IMR-90 (cell line): Measurements from ENCODE around the gene SPATA31D1. TPM values are rescaled to one million over a fixed set of nuclear protein-coding genes. Genes with fewer than 3 reads are reported as not detected.

Experiments
- ATAC-seq: fragments of 200-7000 bp; cut with Tn5 transposase; 2 replicates; pipeline ENCODE4 v1.9.1; 2020; ENCODE audit warnings: low read depth, mild to moderate bottlenecking, moderate library complexity
- BruUV-seq: library from RNA; stranded (reverse); fragments of 400-500 nt; replicated peaks from 2 replicates; lab custom pipeline; 2021; lab: Mats Ljungman, UMichigan
- CTCF ChIA-PET: fragments of 300-600 bp; formaldehyde crosslinking; extraction: SDS; loops from one replicate; lab custom pipeline; 2021; ENCODE audit warnings: antibody characterized with exemption; lab: Yijun Ruan, JAX
- POLR2A ChIA-PET: fragments of 300-600 bp; sonication (Branson Sonifier 250); formaldehyde crosslinking; loops from one replicate; lab custom pipeline; 2022; ENCODE audit warnings: antibody characterized with exemption; ENCODE audit not compliant: unreplicated experiment; lab: Charles Lee
- DNase-seq: peaks from one replicate; pipeline ENCODE4 v3.0.0; 2013
- H2AFZ ChIP-seq: replicated peaks from 2 replicates; pipeline ENCODE3; 2013; ENCODE audit warnings: low read length, mild to moderate bottlenecking; ENCODE audit not compliant: poor library complexity
- H2AK5ac ChIP-seq: 2 replicates; pipeline ENCODE4 v1.6.1; 2013; ENCODE audit warnings: low read depth, low read length, inconsistent platforms
- H2AK9ac ChIP-seq: replicated peaks from 2 replicates; pipeline ENCODE3; 2013; ENCODE audit warnings: mild to moderate bottlenecking, low read depth, low read length, moderate library complexity; ENCODE audit not compliant: poor library complexity
- H2BK120ac ChIP-seq: 2 replicates; pipeline ENCODE4 v1.6.1; 2013; ENCODE audit warnings: low read depth, low read length, inconsistent platforms
- H2BK15ac ChIP-seq: 3 replicates; pipeline ENCODE4 v1.6.1; 2013; ENCODE audit warnings: low read depth, low read length, inconsistent platforms
- H2BK20ac ChIP-seq: 2 replicates; pipeline ENCODE4 v1.6.1; 2013; ENCODE audit warnings: low read depth, mild to moderate bottlenecking, inconsistent platforms, low read length, moderate library complexity
- H2BK5ac ChIP-seq: 2 replicates; pipeline ENCODE4 v1.6.1; 2013; ENCODE audit warnings: mild to moderate bottlenecking, low read depth, low read length, inconsistent platforms; ENCODE audit not compliant: poor library complexity, severe bottlenecking
- H3K14ac ChIP-seq: replicated peaks from 2 replicates; pipeline ENCODE4 v1.6.1; 2013; ENCODE audit warnings: low read depth, low read length, inconsistent platforms
- H3K18ac ChIP-seq: 2 replicates; pipeline ENCODE4 v1.6.1; 2013; ENCODE audit warnings: low read depth, low read length, control low read depth
- H3K23ac ChIP-seq: 2 replicates; pipeline ENCODE4 v1.6.1; 2013; ENCODE audit warnings: low read depth, low read length, inconsistent platforms
- H3K27ac ChIP-seq: 2 replicates; pipeline ENCODE4 v1.5.1; 2013; ENCODE audit warnings: mild to moderate bottlenecking, control low read depth, low read length; ENCODE audit not compliant: insufficient read depth
- H3K27me3 ChIP-seq: 2 replicates; pipeline ENCODE4 v1.6.1; 2013; ENCODE audit warnings: low read length; ENCODE audit not compliant: control insufficient read depth, insufficient read depth
- H3K36me3 ChIP-seq: 2 replicates; pipeline ENCODE4 v1.6.1; 2013; ENCODE audit warnings: low read length, mixed read lengths; ENCODE audit not compliant: control insufficient read depth, insufficient read depth
- H3K4ac ChIP-seq: 2 replicates; pipeline ENCODE4 v1.6.1; 2013; ENCODE audit warnings: low read depth, low read length, inconsistent platforms
- H3K4me1 ChIP-seq: 2 replicates; pipeline ENCODE4 v1.6.1; 2013; ENCODE audit warnings: low read length, mixed read lengths; ENCODE audit not compliant: control insufficient read depth, insufficient read depth
- H3K4me2 ChIP-seq: 2 replicates; pipeline ENCODE4 v1.6.1; 2013; ENCODE audit warnings: low read depth, mild to moderate bottlenecking, control low read depth, low read length, moderate library complexity
- H3K4me3 ChIP-seq: 2 replicates; pipeline ENCODE4 v1.5.1; 2013; ENCODE audit warnings: low read depth, mild to moderate bottlenecking, control low read depth, low read length, moderate library complexity; ENCODE audit not compliant: insufficient read depth
- H3K56ac ChIP-seq: 2 replicates; pipeline ENCODE4 v1.6.1; 2013; ENCODE audit warnings: low read length, inconsistent platforms; ENCODE audit not compliant: insufficient read depth; ENCODE audit errors: extremely low read depth
- H3K79me1 ChIP-seq, 2 experiments: 2 replicates each; pipeline ENCODE4 v1.6.1; 2013; ENCODE audit warnings: low read length in 2 of 2, inconsistent platforms in 1 of 2, low read depth in 1 of 2
- H3K9ac ChIP-seq: 2 replicates; pipeline ENCODE4 v1.6.1; 2013; ENCODE audit warnings: low read depth, low read length, control low read depth
- H3K9me1 ChIP-seq: 2 replicates; pipeline ENCODE4 v1.6.1; 2013; ENCODE audit warnings: low read length, inconsistent platforms; ENCODE audit not compliant: insufficient read depth
- H3K9me3 ChIP-seq: 2 replicates; pipeline ENCODE4 v1.6.1; 2013; ENCODE audit warnings: low read length; ENCODE audit not compliant: control insufficient read depth, insufficient read depth
- H4K20me1 ChIP-seq: 2 replicates; pipeline ENCODE4 v1.6.1; 2013; ENCODE audit warnings: low read length, inconsistent platforms; ENCODE audit not compliant: insufficient read depth
- H4K5ac ChIP-seq: 2 replicates; pipeline ENCODE4 v1.6.1; 2013; ENCODE audit warnings: mild to moderate bottlenecking, low read depth, low read length, control low read depth
- H4K8ac ChIP-seq, 2 experiments: 2 replicates each; pipeline ENCODE4 v1.6.1; 2013; ENCODE audit warnings: low read depth in 2 of 2, low read length in 2 of 2, control low read depth in 1 of 2, inconsistent platforms in 1 of 2
- H4K91ac ChIP-seq: 2 replicates; pipeline ENCODE4 v1.6.1; 2013; ENCODE audit warnings: low read depth, low read length, inconsistent platforms; ENCODE audit not compliant: insufficient read depth
- BHLHE40 ChIP-seq: fragments of 150-350 bp; IDR thresholded peaks from 2 replicates; pipeline ENCODE4 v1.6.1; 2016; ENCODE audit warnings: mild to moderate bottlenecking, low read depth, low read length
- FOS ChIP-seq: fragments of 150-350 bp; IDR thresholded peaks from 2 replicates; pipeline ENCODE4 v1.6.1; 2016; ENCODE audit warnings: low read depth, low read length
- MAFK ChIP-seq: IDR thresholded peaks from 2 replicates; pipeline ENCODE4 v1.6.1; 2012; ENCODE audit warnings: low read depth, low read length, improper control_type of control experiment
- MAZ ChIP-seq: IDR thresholded peaks from 2 replicates; pipeline ENCODE4 v1.6.1; 2012; ENCODE audit warnings: low read depth, mild to moderate bottlenecking, low read length, improper control_type of control experiment, moderate library complexity, borderline replicate concordance
- RCOR1 ChIP-seq: IDR thresholded peaks from 2 replicates; pipeline ENCODE4 v1.6.1; 2012; ENCODE audit warnings: mild to moderate bottlenecking, low read length, improper control_type of control experiment; ENCODE audit not compliant: insufficient replicate concordance
- WGBS, 2 experiments: methylation state at CpG; one replicate each; pipeline versions ENCODE4 v1.1.5 to v1.1.7; 2013; ENCODE audit warnings: missing lambda C conversion rate in 2 of 2; ENCODE audit not compliant: insufficient read length in 1 of 2; ENCODE audit errors: extremely low coverage in 2 of 2; 5-methylcytosine and 5-hydroxymethylcytosine counted together
- dilution Hi-C: fragments of 300-500 bp; cut with HindIII; formaldehyde crosslinking; loops from one replicate; pipeline ENCODE4 v1.14.3; 2018; ENCODE audit warnings: low sequenced_read_pairs; ENCODE audit not compliant: unreplicated experiment
- in situ Hi-C: fragments of 300-500 bp; cut with MboI; formaldehyde crosslinking; loops from 3 replicates; pipeline ENCODE4 v1.14.3; 2019; ENCODE audit warnings: low sequenced_read_pairs, inconsistent platforms, mixed read lengths
- intact Hi-C: fragments of 100-400 bp; cut with micrococcal nuclease; formaldehyde crosslinking; loops from 2 replicates; pipeline ENCODE4 v1.10.0; 2022
- polyA plus RNA-seq, 3 experiments: library from polyadenylated mRNA; depleted of rRNA; stranded (reverse); fragments of >200 nt; gene quantifications; 2 replicates each; pipeline ENCODE4 v1.2.3, GENCODE V29; 2012; ENCODE audit warnings: low replicate concordance in 1 of 3
- total RNA-seq: library from RNA; depleted of rRNA; stranded (reverse); fragments of >200 nt; gene quantifications from 2 replicates; pipeline ENCODE4 v1.2.3, GENCODE V29; 2012
- TF ChIP-seq, protein P1 (sequence below): conservative IDR thresholded peaks from 2 replicates; pipeline ENCODE4 v1.5.1; 2012; ENCODE audit warnings: mild to moderate bottlenecking, low read depth, low read length, improper control_type of control experiment

Gene SPATA31D1
- total and polyA plus RNA-seq, 2 of the 4 experiments (the other 2 are of a cell fraction) = not detected

DNA sequence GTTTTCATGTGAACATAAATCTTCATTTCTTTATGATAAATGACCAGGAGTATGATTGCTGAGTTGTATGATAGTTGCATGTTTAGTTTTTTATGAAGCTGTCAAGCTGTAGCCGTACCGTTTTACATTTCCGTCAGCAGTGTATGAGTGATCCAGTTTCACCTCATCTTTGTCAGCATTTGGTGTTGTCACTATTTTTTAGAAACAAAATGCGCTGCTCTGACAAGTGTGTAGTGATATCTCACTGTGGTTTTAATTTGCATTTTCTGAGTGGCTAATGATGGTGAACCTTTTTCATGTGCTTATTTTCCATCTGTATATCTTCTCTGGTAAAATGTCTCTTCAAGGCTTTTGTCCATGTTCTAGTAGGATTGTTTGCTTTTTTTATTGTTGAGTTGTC lies 6.7 kb upstream of the SPATA31D1 start:
- H4K8ac ChIP-seq = no peak overlapping the region
- intact Hi-C loops = loop anchor here (5.0 kb wide), 1 partner anchor 475 kb away; no protein-coding TSS in a partner anchor
- no peaks in the 10 kb centered on the region for H3K9me3 ChIP-seq
- no peaks in the 10 kb centered on the region for H3K27me3 ChIP-seq
- no peak for ATAC-seq
- no peak overlapping the region for H2BK15ac ChIP-seq
- H3K27ac ChIP-seq = no peak overlapping the region
- H3K18ac ChIP-seq = no peak overlapping the region
- H3K4me2 ChIP-seq = no peak overlapping the region
- no peak for DNase-seq
- peaks cover 1% of the 10 kb centered on the region; the same call in 1 of the 2 replicates for H3K4me1 ChIP-seq
- ChIA-PET POLR2A (no interaction called here), CTCF (no interaction called here)
- no peak overlapping the region for H2BK5ac ChIP-seq
- no peak overlapping the region for H2AK9ac ChIP-seq
- TF ChIP-seq RCOR1 = no peak
- TF ChIP-seq, protein P1, sequence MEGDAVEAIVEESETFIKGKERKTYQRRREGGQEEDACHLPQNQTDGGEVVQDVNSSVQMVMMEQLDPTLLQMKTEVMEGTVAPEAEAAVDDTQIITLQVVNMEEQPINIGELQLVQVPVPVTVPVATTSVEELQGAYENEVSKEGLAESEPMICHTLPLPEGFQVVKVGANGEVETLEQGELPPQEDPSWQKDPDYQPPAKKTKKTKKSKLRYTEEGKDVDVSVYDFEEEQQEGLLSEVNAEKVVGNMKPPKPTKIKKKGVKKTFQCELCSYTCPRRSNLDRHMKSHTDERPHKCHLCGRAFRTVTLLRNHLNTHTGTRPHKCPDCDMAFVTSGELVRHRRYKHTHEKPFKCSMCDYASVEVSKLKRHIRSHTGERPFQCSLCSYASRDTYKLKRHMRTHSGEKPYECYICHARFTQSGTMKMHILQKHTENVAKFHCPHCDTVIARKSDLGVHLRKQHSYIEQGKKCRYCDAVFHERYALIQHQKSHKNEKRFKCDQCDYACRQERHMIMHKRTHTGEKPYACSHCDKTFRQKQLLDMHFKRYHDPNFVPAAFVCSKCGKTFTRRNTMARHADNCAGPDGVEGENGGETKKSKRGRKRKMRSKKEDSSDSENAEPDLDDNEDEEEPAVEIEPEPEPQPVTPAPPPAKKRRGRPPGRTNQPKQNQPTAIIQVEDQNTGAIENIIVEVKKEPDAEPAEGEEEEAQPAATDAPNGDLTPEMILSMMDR = no peak
- no peak for TF ChIP-seq MAFK
- no peak for TF ChIP-seq MAZ
- no peak for TF ChIP-seq FOS
- no peak for TF ChIP-seq BHLHE40
- no peak overlapping the region for H3K9ac ChIP-seq
- in situ Hi-C loops = no loop called here
- no peak overlapping the region for H3K4me3 ChIP-seq
- no peak overlapping the region for H2BK20ac ChIP-seq
- dilution Hi-C loops = no loop called here
- no peak overlapping the region for H2AFZ ChIP-seq
- no peak overlapping the region for H3K23ac ChIP-seq
- H2BK120ac ChIP-seq = no peak overlapping the region
- H4K5ac ChIP-seq = no peak overlapping the region
- no peak overlapping the region for H3K14ac ChIP-seq
- H4K91ac ChIP-seq = no peak overlapping the region
- H3K79me1 ChIP-seq = no peaks in the 10 kb centered on the region
- H3K4ac ChIP-seq = no peak overlapping the region
- H3K56ac ChIP-seq = no peak overlapping the region
- no peaks in the 10 kb centered on the region for H3K36me3 ChIP-seq
- H3K9me1 ChIP-seq = no peaks in the 10 kb centered on the region
- no TSS peak for BruUV-seq
- H2AK5ac ChIP-seq = no peak overlapping the region
- H4K20me1 ChIP-seq = no peaks in the 10 kb centered on the region
- 57% methylated on average over 2 of the region's 4 CpGs; no CpG with 5 or more reads in 1 of the 2 experiments for WGBS, 2 experiments
